Measurements from ENCODE around the gene CCN2.

DNA sequence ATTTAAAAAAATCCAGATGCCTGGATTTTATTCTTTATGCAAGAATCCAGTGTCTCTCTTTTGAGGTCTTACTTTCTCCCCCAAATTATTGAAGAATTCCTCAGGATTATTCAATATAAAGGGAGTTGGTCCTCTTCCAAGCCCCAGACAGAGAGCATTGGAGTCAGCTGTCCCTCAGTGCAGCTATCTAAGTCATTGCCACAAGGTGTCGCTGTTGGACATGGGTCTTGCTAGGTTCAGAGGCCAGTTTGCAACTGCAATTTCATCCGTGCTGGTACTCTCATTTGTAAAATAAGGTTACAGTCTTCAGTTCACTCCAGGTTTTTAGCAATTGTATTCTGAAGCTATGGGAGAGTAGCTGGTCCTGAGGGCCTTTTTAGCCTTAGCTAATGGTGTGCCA lies 27.8 kb downstream of the CCN2 start:
- TF ChIP-seq, protein P1, sequence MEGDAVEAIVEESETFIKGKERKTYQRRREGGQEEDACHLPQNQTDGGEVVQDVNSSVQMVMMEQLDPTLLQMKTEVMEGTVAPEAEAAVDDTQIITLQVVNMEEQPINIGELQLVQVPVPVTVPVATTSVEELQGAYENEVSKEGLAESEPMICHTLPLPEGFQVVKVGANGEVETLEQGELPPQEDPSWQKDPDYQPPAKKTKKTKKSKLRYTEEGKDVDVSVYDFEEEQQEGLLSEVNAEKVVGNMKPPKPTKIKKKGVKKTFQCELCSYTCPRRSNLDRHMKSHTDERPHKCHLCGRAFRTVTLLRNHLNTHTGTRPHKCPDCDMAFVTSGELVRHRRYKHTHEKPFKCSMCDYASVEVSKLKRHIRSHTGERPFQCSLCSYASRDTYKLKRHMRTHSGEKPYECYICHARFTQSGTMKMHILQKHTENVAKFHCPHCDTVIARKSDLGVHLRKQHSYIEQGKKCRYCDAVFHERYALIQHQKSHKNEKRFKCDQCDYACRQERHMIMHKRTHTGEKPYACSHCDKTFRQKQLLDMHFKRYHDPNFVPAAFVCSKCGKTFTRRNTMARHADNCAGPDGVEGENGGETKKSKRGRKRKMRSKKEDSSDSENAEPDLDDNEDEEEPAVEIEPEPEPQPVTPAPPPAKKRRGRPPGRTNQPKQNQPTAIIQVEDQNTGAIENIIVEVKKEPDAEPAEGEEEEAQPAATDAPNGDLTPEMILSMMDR (IDR thresholded peaks at IDR 0.05): no peak
- TF ChIP-seq POLR2A (IDR thresholded peaks at IDR 0.05): no peak

Data from lower leg skin (tissue), 3 donors.